Daoy (cell line): ENCODE results near the gene BRPF1. TPM values are rescaled to one million over a fixed set of nuclear protein-coding genes. Genes with fewer than 3 reads are reported as not detected.

Experiments
- DNase-seq: peaks from one replicate; pipeline ENCODE4 v3.0.0-alpha.2; 2015; ENCODE audit warnings: low read depth
- total RNA-seq: library from RNA; depleted of rRNA; stranded (reverse); fragments of >200 nt; shearing (Covaris generic); gene quantifications from 2 replicates; pipeline ENCODE4 v1.2.3, GENCODE V29; 2014; rRNA removed

Gene BRPF1
- total RNA-seq, 1 experiment from 2014 or later = 10.9 TPM

- no peak for DNase-seq
These were observed 59.6 kb downstream of the BRPF1 start for GRCh38 chr3:9791127-9791526.

GRCh38 chr3:9791790-9792404 lies 60.4 kb downstream of the BRPF1 start:
- no peak for DNase-seq

- peak; percentile 90 for DNase-seq
These were observed 61.0 kb downstream of the BRPF1 start, which contains the start of the genes ARPC4 and TADA3 for GRCh38 chr3:9792405-9793160. TSS of gene ARPC4 (plus strand) at chr3:9793082. CDS start at chr3:9793122, 40 bp downstream. TSS of gene TADA3 (minus strand) at chr3:9792473. CDS start at chr3:9791466, 1,007 bp downstream.

GRCh38 chr3:9793161-9793781 lies 61.7 kb downstream of the BRPF1 start:
- DNase-seq = peak; percentile 25

- DNase-seq = no peak
These were observed 62.9 kb downstream of the BRPF1 start for GRCh38 chr3:9794400-9794799.

GRCh38 chr3:9795207-9795606 lies 63.7 kb downstream of the BRPF1 start:
- DNase-seq = no peak

GRCh38 chr3:9797196-9797945 lies 65.8 kb downstream of the BRPF1 start:
- no peak for DNase-seq

Other genes starting within 250 kb of the BRPF1 start
- gene LHFPL4, start 177.9 kb upstream of the BRPF1 start, total RNA-seq = 0.29 TPM in 1 of 2 replicates, not detected in the other
- 22.0 and 23.8 TPM in 2 replicates for gene MTMR14, start 82.2 kb upstream of the BRPF1 start, total RNA-seq
- not detected in 2 replicates for gene CPNE9, start 27.9 kb upstream of the BRPF1 start, total RNA-seq
- 11.3 and 11.9 TPM in 2 replicates for gene OGG1, start 18.2 kb downstream of the BRPF1 start, total RNA-seq
- gene CAMK1, start 38.2 kb downstream of the BRPF1 start, total RNA-seq = 7.7 and 28.1 TPM in 2 replicates
- gene TADA3, start 60.7 kb downstream of the BRPF1 start, total RNA-seq = 50.1 and 50.9 TPM in 2 replicates
- 148 and 203 TPM in 2 replicates for gene ARPC4, start 61.3 kb downstream of the BRPF1 start, total RNA-seq
- 0.68 and 1.6 TPM in 2 replicates for gene TTLL3, start 78.5 kb downstream of the BRPF1 start, total RNA-seq
- gene RPUSD3, start 112.3 kb downstream of the BRPF1 start, total RNA-seq = 30.7 and 31.3 TPM in 2 replicates
- gene CIDEC, start 148.5 kb downstream of the BRPF1 start, total RNA-seq = not detected in 2 replicates
- 22.7 and 22.8 TPM in 2 replicates for gene JAGN1, start 158.9 kb downstream of the BRPF1 start, total RNA-seq
- gene IL17RE, start 171.1 kb downstream of the BRPF1 start, total RNA-seq = 0.06 and 0.18 TPM in 2 replicates
- gene IL17RC, start 185.4 kb downstream of the BRPF1 start, total RNA-seq = 6.7 and 9.5 TPM in 2 replicates
- gene CRELD1, start 202.1 kb downstream of the BRPF1 start, total RNA-seq = 9.9 and 12.4 TPM in 2 replicates
- gene PRRT3, start 220.7 kb downstream of the BRPF1 start, total RNA-seq = 0.46 and 0.57 TPM in 2 replicates